ENCODE data around the gene GMDS. TPM values are rescaled to one million over a fixed set of nuclear protein-coding genes. Genes with fewer than 3 reads are reported as not detected.

The GMDS gene
- total RNA-seq, 2 experiments from 2014 or later, result 31.1 to 35.9 TPM

- Mint-ChIP-seq H3K36me3 (ENCODE audit: low read depth) (peaks cover 4% of the 10 kb centered on the region), H3K27me3 (peaks cover 4% of the 10 kb centered on the region), H3K4me1 (peaks cover 3% of the 10 kb centered on the region), H3K27ac (no peak overlapping the region), H3K4me3 (no peak overlapping the region), H3K9me3 (peaks cover 2% of the 10 kb centered on the region)
- no peak for DNase-seq
- CTCF ChIA-PET, result no interaction called here
- POLR2A ChIA-PET, result no interaction called here
These were observed 54.0 kb downstream of the GMDS start for GRCh38 chr6:2191390-2191740.

- ChIA-PET POLR2A (no interaction called here), CTCF (no interaction called here)
- Mint-ChIP-seq H3K27ac (no peak overlapping the region), H3K9me3 (peaks cover 2% of the 10 kb centered on the region), H3K27me3 (peaks cover 4% of the 10 kb centered on the region), H3K4me3 (no peak overlapping the region), H3K4me1 (peaks cover 3% of the 10 kb centered on the region), H3K36me3 (ENCODE audit: low read depth) (peaks cover 4% of the 10 kb centered on the region)
- DNase-seq, result no peak
These were observed 54.6 kb downstream of the GMDS start for GRCh38 chr6:2190661-2191389.

- no peak overlapping the region for H3K4me3 Mint-ChIP-seq
- H3K9me3 Mint-ChIP-seq, result peaks cover 2% of the 10 kb centered on the region
- DNase-seq, result no peak
- H3K27ac Mint-ChIP-seq, result no peak overlapping the region
- peaks cover 2% of the 10 kb centered on the region for H3K36me3 Mint-ChIP-seq (ENCODE audit: low read depth)
- H3K27me3 Mint-ChIP-seq, result peaks cover 9% of the 10 kb centered on the region
- CTCF ChIA-PET, result no interaction called here
- POLR2A ChIA-PET, result no interaction called here
- peaks cover 3% of the 10 kb centered on the region for H3K4me1 Mint-ChIP-seq
These were observed 56.5 kb downstream of the GMDS start for GRCh38 chr6:2188856-2189384.

GRCh38 chr6:2188397-2188796 lies 57.0 kb downstream of the GMDS start:
- CTCF ChIA-PET, result no interaction called here
- Mint-ChIP-seq H3K4me1 (peaks cover 3% of the 10 kb centered on the region), H3K36me3 (ENCODE audit: low read depth) (peaks cover 2% of the 10 kb centered on the region), H3K27me3 (peaks cover 9% of the 10 kb centered on the region), H3K4me3 (no peak overlapping the region), H3K9me3 (peaks cover 2% of the 10 kb centered on the region), H3K27ac (no peak overlapping the region)
- POLR2A ChIA-PET, result no interaction called here
- no peak for DNase-seq

- DNase-seq, result no peak
- H3K4me1 Mint-ChIP-seq, result peaks cover 3% of the 10 kb centered on the region
- H3K27me3 Mint-ChIP-seq, result peaks cover 9% of the 10 kb centered on the region
- CTCF ChIA-PET, result interaction anchor here (1.4 kb wide), 1 partner anchor 41 kb away, joined by 3 read pairs; no protein-coding TSS in a partner anchor
- H3K9me3 Mint-ChIP-seq, result peaks cover 2% of the 10 kb centered on the region
- no peak overlapping the region for H3K4me3 Mint-ChIP-seq
- POLR2A ChIA-PET, result no interaction called here
- peaks cover 2% of the 10 kb centered on the region for H3K36me3 Mint-ChIP-seq (ENCODE audit: low read depth)
- no peak overlapping the region for H3K27ac Mint-ChIP-seq
These were observed 57.6 kb downstream of the GMDS start for GRCh38 chr6:2187826-2188225.

GRCh38 chr6:2186516-2186915 lies 58.9 kb downstream of the GMDS start:
- H3K36me3 Mint-ChIP-seq (ENCODE audit: low read depth), result no peaks in the 10 kb centered on the region
- peaks cover 5% of the 10 kb centered on the region for H3K4me1 Mint-ChIP-seq
- H3K27ac Mint-ChIP-seq, result no peak overlapping the region
- no peak overlapping the region for H3K4me3 Mint-ChIP-seq
- CTCF ChIA-PET, result interaction anchor here (1.4 kb wide), 1 partner anchor 42 kb away, joined by 3 read pairs; no protein-coding TSS in a partner anchor
- peaks cover 9% of the 10 kb centered on the region for H3K27me3 Mint-ChIP-seq
- POLR2A ChIA-PET, result no interaction called here
- H3K9me3 Mint-ChIP-seq, result no peaks in the 10 kb centered on the region
- no peak for DNase-seq

- no peak overlapping the region for H3K4me3 Mint-ChIP-seq
- H3K9me3 Mint-ChIP-seq, result no peaks in the 10 kb centered on the region
- no peak overlapping the region for H3K27ac Mint-ChIP-seq
- DNase-seq, result no peak
- POLR2A ChIA-PET, result no interaction called here
- H3K27me3 Mint-ChIP-seq, result peaks cover 9% of the 10 kb centered on the region
- H3K36me3 Mint-ChIP-seq (ENCODE audit: low read depth), result peaks cover 2% of the 10 kb centered on the region
- CTCF ChIA-PET, result no interaction called here
- peaks cover 5% of the 10 kb centered on the region for H3K4me1 Mint-ChIP-seq
These were observed 59.9 kb downstream of the GMDS start for GRCh38 chr6:2185466-2185865.

GRCh38 chr6:2184700-2185455 lies 60.5 kb downstream of the GMDS start:
- ChIA-PET POLR2A (no interaction called here), CTCF (no interaction called here)
- Mint-ChIP-seq H3K36me3 (ENCODE audit: low read depth) (peaks cover 2% of the 10 kb centered on the region), H3K4me3 (no peak overlapping the region), H3K27ac (no peak overlapping the region), H3K9me3 (no peaks in the 10 kb centered on the region), H3K4me1 (peaks cover 5% of the 10 kb centered on the region), H3K27me3 (peaks cover 9% of the 10 kb centered on the region)
- DNase-seq, result no peak

GRCh38 chr6:2183752-2184151 lies 61.7 kb downstream of the GMDS start:
- CTCF ChIA-PET, result no interaction called here
- no peak for DNase-seq
- H3K4me3 Mint-ChIP-seq, result no peak overlapping the region

GRCh38 chr6:2183246-2183645 lies 62.2 kb downstream of the GMDS start:
- peaks cover 2% of the 10 kb centered on the region for H3K36me3 Mint-ChIP-seq (ENCODE audit: low read depth)
- no peak for DNase-seq
- peaks cover 5% of the 10 kb centered on the region for H3K4me1 Mint-ChIP-seq
- peaks cover 10% of the 10 kb centered on the region for H3K9me3 Mint-ChIP-seq
- CTCF ChIA-PET, result interaction anchor here (1.6 kb wide), 1 partner anchor 587 kb away, joined by 3 read pairs; no protein-coding TSS in a partner anchor
- POLR2A ChIA-PET, result no interaction called here
- peaks cover 5% of the 10 kb centered on the region for H3K27me3 Mint-ChIP-seq
- no peak overlapping the region for H3K27ac Mint-ChIP-seq
- H3K4me3 Mint-ChIP-seq, result no peak overlapping the region

More at GRCh38 chr6:2183752-2184151, 61.7 kb downstream of the GMDS start:
- Mint-ChIP-seq H3K4me1 (peaks cover 5% of the 10 kb centered on the region), H3K27ac (no peak overlapping the region), H3K27me3 (peaks cover 5% of the 10 kb centered on the region), H3K36me3 (ENCODE audit: low read depth) (peaks cover 2% of the 10 kb centered on the region), H3K9me3 (peaks cover 7% of the 10 kb centered on the region)
- POLR2A ChIA-PET, result no interaction called here

GRCh38 chr6:2182251-2182650 lies 63.2 kb downstream of the GMDS start:
- Mint-ChIP-seq H3K9me3 (peaks cover 17% of the 10 kb centered on the region), H3K4me3 (no peak overlapping the region), H3K27ac (no peak overlapping the region), H3K27me3 (peaks cover 5% of the 10 kb centered on the region), H3K4me1 (peaks cover 5% of the 10 kb centered on the region), H3K36me3 (ENCODE audit: low read depth) (peaks cover 7% of the 10 kb centered on the region)
- ChIA-PET POLR2A (no interaction called here), CTCF (interaction anchor here (1.6 kb wide), 1 partner anchor 586 kb away, joined by 3 read pairs; no protein-coding TSS in a partner anchor)
- DNase-seq, result no peak

GRCh38 chr6:2181567-2181966 lies 63.8 kb downstream of the GMDS start:
- Mint-ChIP-seq H3K4me3 (no peak overlapping the region), H3K4me1 (peaks cover 3% of the 10 kb centered on the region), H3K9me3 (peaks cover 17% of the 10 kb centered on the region), H3K36me3 (ENCODE audit: low read depth) (peaks cover 7% of the 10 kb centered on the region), H3K27me3 (peaks cover 5% of the 10 kb centered on the region), H3K27ac (no peak overlapping the region)
- ChIA-PET CTCF (interaction anchor here (1.6 kb wide), 1 partner anchor 585 kb away, joined by 3 read pairs; no protein-coding TSS in a partner anchor), POLR2A (no interaction called here)
- DNase-seq, result no peak

GRCh38 chr6:2179950-2180349 lies 65.5 kb downstream of the GMDS start:
- Mint-ChIP-seq H3K27ac (no peak overlapping the region), H3K4me3 (no peak overlapping the region), H3K27me3 (peaks cover 3% of the 10 kb centered on the region), H3K4me1 (peaks cover 3% of the 10 kb centered on the region), H3K36me3 (ENCODE audit: low read depth) (peaks cover 7% of the 10 kb centered on the region), H3K9me3 (peaks cover 17% of the 10 kb centered on the region)
- ChIA-PET POLR2A (no interaction called here), CTCF (no interaction called here)
- DNase-seq, result no peak
